Upper lobe of left lung (tissue), 4 donors: ENCODE measurements around the gene HOGA1.
"Not testable (repeated sequence)": the region's sequence is repeated elsewhere in the genome, so short reads cannot be mapped to it uniquely, and the experiment has no call there.

Source experiments
- CTCF ChIP-seq, 6 experiments: fragments of 450-650 bp in 4 of 6; fragments of 200-600 bp in 2 of 6; sonication (generic) in 2 of 6; IDR thresholded peaks; one replicate each; pipeline ENCODE4 v1.5.1; 2016 to 2019; ENCODE audit warnings: antibody characterized with exemption in 6 of 6
- EP300 ChIP-seq, 4 donors: sonication (generic); formaldehyde crosslinking; IDR thresholded peaks; one replicate each; pipeline ENCODE4 v1.5.1; 2017; ENCODE audit warnings: antibody characterized with exemption in 4 of 4, control low read depth in 2 of 4
- POLR2A ChIP-seq, 4 donors: fragments of 450-650 bp; IDR thresholded peaks; one replicate each; pipeline ENCODE4 v1.5.1; 2016 to 2017; ENCODE audit warnings: antibody characterized with exemption in 4 of 4, mild to moderate bottlenecking in 2 of 4
- POLR2AphosphoS5 ChIP-seq, 2 donors: sonication (generic); formaldehyde crosslinking; IDR thresholded peaks; one replicate each; pipeline ENCODE4 v1.5.1; 2017; ENCODE audit warnings: antibody characterized with exemption in 2 of 2

- TF ChIP-seq CTCF, POLR2A, EP300, POLR2AphosphoS5 (IDR thresholded peaks at IDR 0.05): not testable (repeated sequence)
Measured at GRCh38 chr10:97639090-97639489, 54.9 kb downstream of the HOGA1 start.
